SH-SY5Y (cell line): ENCODE results near the gene AMPD2.

Source experiments
- GATA2 ChIP-seq: IDR thresholded peaks from 2 replicates; pipeline ENCODE4 v1.6.1; 2011; ENCODE audit warnings: mild to moderate bottlenecking, low read depth, low read length
- GATA3 ChIP-seq: IDR thresholded peaks from 2 replicates; pipeline ENCODE4 v1.6.1; 2011; ENCODE audit warnings: low read depth, mild to moderate bottlenecking, low read length, moderate library complexity

DNA sequence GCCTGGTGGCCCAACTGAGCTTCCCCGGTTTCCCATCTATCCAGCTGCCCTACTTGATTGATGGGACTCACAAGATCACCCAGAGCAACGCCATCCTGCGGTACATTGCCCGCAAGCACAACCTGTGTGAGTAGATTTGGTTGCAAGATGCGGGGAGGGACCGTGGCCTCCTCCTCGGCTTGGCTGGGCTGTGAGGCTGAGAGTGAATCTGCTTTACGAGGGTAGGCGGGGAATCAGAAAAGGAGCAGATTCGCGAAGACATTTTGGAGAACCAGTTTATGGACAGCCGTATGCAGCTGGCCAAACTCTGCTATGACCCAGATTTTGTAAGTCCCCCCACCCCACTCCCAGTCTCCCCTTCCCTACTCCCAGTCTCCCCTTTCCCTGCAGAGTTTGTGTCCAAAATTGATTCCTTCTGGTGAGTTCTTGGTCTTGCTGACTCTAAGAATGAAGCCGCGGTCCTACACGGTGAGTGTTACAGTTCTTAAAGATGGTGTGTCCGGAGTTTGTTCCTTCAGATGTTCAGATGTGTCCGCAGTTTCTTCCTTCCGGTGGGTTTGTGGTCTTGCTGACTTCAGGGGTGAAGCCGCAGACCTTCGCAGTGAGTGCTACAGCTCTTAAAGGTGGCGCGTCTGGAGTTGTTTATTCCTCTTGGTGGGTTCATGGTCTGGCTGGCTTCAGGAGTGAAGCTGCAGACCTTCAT, 49.8 kb downstream of the AMPD2 start:
- TF ChIP-seq GATA3 = no peak
- TF ChIP-seq GATA2 = no peak
